Measurements from ENCODE around the gene DES.

Gene DES

DNA sequence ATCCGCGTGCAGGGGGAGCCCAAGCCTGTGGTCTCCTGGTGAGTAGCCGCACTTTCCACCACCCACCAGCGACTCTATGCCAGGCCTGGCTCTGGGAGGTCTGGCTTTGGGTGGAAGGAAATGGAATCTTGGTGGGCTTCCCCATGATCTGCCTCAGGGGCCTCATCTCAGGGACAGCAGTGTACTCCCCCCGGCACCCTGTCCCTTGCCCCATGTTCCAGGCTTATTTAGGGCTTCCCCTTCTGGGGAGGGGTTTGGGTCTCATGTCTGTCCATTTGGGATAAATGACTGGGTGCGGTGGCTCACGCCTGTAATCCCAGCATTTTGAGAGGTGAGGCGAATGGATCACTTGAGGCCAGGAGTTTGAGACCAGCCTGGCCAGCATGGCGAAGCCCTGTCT is 44.2 kb downstream of the DES start:
- TF ChIP-seq, protein P1, sequence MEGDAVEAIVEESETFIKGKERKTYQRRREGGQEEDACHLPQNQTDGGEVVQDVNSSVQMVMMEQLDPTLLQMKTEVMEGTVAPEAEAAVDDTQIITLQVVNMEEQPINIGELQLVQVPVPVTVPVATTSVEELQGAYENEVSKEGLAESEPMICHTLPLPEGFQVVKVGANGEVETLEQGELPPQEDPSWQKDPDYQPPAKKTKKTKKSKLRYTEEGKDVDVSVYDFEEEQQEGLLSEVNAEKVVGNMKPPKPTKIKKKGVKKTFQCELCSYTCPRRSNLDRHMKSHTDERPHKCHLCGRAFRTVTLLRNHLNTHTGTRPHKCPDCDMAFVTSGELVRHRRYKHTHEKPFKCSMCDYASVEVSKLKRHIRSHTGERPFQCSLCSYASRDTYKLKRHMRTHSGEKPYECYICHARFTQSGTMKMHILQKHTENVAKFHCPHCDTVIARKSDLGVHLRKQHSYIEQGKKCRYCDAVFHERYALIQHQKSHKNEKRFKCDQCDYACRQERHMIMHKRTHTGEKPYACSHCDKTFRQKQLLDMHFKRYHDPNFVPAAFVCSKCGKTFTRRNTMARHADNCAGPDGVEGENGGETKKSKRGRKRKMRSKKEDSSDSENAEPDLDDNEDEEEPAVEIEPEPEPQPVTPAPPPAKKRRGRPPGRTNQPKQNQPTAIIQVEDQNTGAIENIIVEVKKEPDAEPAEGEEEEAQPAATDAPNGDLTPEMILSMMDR (IDR thresholded peaks at IDR 0.05; ENCODE audit: extremely low read depth, insufficient read depth, missing control alignments): no peak
- DNase-seq (ENCODE audit: low spot score): no peak
- in situ Hi-C loops (cut with MboI; ENCODE audit: low pct_unique_long_range_greater_than_20kb, low sequenced_read_pairs, unreplicated experiment): no loop called here

- TF ChIP-seq, protein P1 (IDR thresholded peaks at IDR 0.05; ENCODE audit: extremely low read depth, insufficient read depth, missing control alignments): no peak
- in situ Hi-C loops (cut with MboI; ENCODE audit: low pct_unique_long_range_greater_than_20kb, low sequenced_read_pairs, unreplicated experiment): no loop called here
- no peak for DNase-seq (ENCODE audit: low spot score)
Measured at GRCh38 chr2:219464286-219465032, 46.3 kb downstream of the DES start.

DNA sequence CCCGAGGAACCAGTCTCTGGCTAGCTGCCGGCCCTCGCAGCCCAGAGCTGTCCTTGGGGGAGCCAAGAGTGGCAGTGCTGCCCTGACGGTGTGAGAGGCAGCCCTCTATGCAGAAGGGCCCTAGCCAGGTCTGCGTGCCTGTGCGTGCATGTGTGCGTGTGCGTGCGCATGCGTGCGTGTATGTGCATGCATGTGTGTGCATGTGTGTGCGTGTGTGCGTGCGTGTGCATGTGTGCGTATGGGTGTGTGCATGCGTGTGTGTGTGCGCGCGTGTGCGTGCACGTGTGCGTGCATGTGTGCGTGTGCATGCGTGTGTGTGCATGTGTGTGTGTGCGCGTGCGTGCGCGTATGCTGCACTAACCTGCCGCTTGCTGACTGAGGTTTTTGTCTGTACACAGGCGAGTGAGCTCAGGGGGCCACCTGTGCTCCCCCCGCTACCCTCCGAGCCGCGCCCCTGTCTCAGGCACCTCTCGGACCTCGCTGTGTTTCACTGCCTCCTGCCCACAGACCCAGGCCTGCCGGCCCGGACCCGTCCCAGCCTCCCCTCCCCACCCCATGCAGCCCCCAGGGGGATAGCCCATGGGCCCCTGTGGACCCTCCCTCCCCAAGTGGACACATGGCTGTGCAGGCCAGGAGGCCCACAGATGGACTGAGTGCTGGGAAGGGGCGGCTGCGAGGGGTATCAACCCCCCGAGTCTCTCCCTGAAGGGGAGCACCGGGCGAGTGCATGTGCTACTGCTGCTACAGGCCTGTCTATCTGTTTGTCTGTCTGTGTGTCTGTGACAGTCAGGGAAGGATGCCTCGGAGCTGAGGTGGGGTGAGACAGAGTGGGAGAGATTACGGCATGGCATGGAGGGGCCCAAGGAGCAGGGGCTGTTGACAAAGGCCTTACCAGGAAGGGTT is 47.7 kb downstream of the DES start:
- TF ChIP-seq, protein P1 (IDR thresholded peaks at IDR 0.05; ENCODE audit: extremely low read depth, insufficient read depth, missing control alignments): no peak
- in situ Hi-C loops (cut with MboI; ENCODE audit: low pct_unique_long_range_greater_than_20kb, low sequenced_read_pairs, unreplicated experiment): no loop called here
- DNase-seq (ENCODE audit: low spot score): no peak

DNA sequence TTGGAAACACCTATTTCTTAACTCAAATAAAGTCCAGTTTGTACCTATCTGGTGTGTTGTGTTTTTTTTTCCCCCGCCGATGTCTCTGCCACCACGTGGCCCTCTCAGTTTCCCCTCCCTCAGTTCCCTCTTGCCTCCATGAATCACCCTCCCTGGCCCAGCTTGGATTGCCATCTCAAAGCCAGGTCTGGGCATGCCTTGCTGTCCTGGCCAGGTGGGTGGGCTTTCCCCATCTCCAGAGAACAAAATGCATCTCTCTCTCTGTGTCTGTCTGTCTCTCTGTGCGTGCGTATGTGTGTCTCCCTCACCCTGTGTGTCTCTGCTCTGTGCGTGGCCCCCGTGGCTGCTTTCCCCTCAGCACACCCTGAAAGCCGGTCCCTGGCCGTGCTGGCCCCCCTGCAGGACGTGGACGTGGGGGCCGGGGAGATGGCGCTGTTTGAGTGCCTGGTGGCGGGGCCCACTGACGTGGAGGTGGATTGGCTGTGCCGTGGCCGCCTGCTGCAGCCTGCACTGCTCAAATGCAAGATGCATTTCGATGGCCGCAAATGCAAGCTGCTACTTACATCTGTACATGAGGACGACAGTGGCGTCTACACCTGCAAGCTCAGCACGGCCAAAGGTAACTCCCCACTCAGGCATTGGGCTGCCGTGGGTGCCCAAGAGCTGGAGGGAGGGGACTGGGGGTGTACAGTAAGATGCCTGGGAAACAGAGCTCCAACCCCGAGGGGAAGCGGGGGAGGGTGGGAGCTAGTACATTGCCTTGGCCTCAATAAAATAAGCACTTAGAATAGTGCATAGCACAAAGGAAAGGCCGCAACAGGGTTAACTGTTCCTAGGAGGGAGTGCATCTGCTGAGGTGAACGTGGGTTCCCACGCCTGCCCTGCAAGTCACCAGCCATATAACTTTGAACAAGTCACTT is 48.9 kb downstream of the DES start:
- no peak for DNase-seq (ENCODE audit: low spot score)
- in situ Hi-C loops (cut with MboI; ENCODE audit: low pct_unique_long_range_greater_than_20kb, low sequenced_read_pairs, unreplicated experiment): no loop called here
- TF ChIP-seq, protein P1 (IDR thresholded peaks at IDR 0.05; ENCODE audit: extremely low read depth, insufficient read depth, missing control alignments): no peak

DNA sequence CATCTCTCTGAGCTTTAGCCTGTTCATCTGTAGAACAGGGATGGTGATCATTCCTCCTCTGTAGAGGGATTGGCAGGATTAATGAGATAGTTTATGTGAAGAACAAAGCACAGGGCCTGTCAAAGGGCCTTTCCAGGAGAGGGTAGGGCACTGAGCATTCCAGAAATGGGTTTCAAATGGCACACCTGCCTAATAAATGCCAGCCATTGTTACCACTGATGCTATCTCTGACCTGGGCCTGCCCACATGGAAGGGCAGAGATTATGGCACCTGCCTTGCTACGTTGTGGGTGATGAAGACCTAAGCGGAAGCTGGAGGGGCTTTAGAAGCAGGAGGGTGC is 49.5 kb downstream of the DES start:
- in situ Hi-C loops (cut with MboI; ENCODE audit: low pct_unique_long_range_greater_than_20kb, low sequenced_read_pairs, unreplicated experiment): no loop called here
- no peak for DNase-seq (ENCODE audit: low spot score)
- TF ChIP-seq, protein P1 (IDR thresholded peaks at IDR 0.05; ENCODE audit: extremely low read depth, insufficient read depth, missing control alignments): no peak
